AG04450 (cell line): Measurements from ENCODE around the gene EDIL3. TPM values are rescaled to one million over a fixed set of nuclear protein-coding genes. Genes with fewer than 3 reads are reported as not detected.

Source experiments
- CTCF ChIA-PET: fragments of 300-600, 350-600 bp; formaldehyde crosslinking; extraction: SDS; loops from one replicate; lab custom pipeline; 2022; ENCODE audit warnings: antibody characterized with exemption, inconsistent platforms; lab: Charles Lee
- POLR2A ChIA-PET: fragments of 350-600 bp; formaldehyde crosslinking; extraction: SDS; loops from one replicate; lab custom pipeline; 2021; ENCODE audit warnings: antibody characterized with exemption, inconsistent platforms; lab: Yijun Ruan, JAX
- DNase-seq: peaks from one replicate; pipeline ENCODE4 v3.0.0-alpha.2; 2011; ENCODE audit warnings: low read depth, low spot score
- H3K27ac ChIP-seq: one replicate; pipeline ENCODE4 v1.5.1; 2012; ENCODE audit warnings: low read depth, low read length, control low read depth
- H3K27me3 ChIP-seq: one replicate; pipeline ENCODE4 v1.6.0; 2012; ENCODE audit warnings: low read length; ENCODE audit not compliant: control insufficient read depth, insufficient read depth
- H3K4me3 ChIP-seq: 2 replicates; pipeline ENCODE4 v1.5.1; 2011; ENCODE audit warnings: mild to moderate bottlenecking, low read depth, low read length, control low read depth
- H3K9me3 ChIP-seq: 2 replicates; pipeline ENCODE4 v1.5.1; 2012; ENCODE audit warnings: low read length; ENCODE audit not compliant: control insufficient read depth, insufficient read depth
- CTCF ChIP-seq: IDR thresholded peaks from 2 replicates; pipeline ENCODE4 v1.5.1; 2011; ENCODE audit warnings: low read depth, low read length, control low read depth, inconsistent platforms
- polyA plus RNA-seq: library from polyadenylated mRNA; depleted of rRNA; stranded (reverse); fragments of >200 nt; gene quantifications from 2 replicates; pipeline ENCODE4 v1.2.3, GENCODE V29; 2011

Gene EDIL3
- polyA plus RNA-seq, 1 experiment: 61.9 TPM

GRCh38 chr5:83993803-83994202 lies 390.9 kb downstream of the EDIL3 start:
- H3K9me3 ChIP-seq: no peaks in the 10 kb centered on the region
- H3K27ac ChIP-seq: no peak overlapping the region
- H3K4me3 ChIP-seq: no peak overlapping the region
- H3K27me3 ChIP-seq: no peaks in the 10 kb centered on the region
- POLR2A ChIA-PET: no interaction called here
- CTCF ChIA-PET: no interaction called here
- no peak for TF ChIP-seq CTCF
- DNase-seq: no peak

GRCh38 chr5:83991566-83992224 lies 393.0 kb downstream of the EDIL3 start:
- H3K4me3 ChIP-seq: no peak overlapping the region
- no peak overlapping the region for H3K27ac ChIP-seq
- CTCF ChIA-PET: no interaction called here
- POLR2A ChIA-PET: no interaction called here
- DNase-seq: no peak
- no peak for TF ChIP-seq CTCF
- no peaks in the 10 kb centered on the region for H3K9me3 ChIP-seq
- no peaks in the 10 kb centered on the region for H3K27me3 ChIP-seq

GRCh38 chr5:83988293-83988685 lies 396.4 kb downstream of the EDIL3 start:
- no peak for DNase-seq
- Histone ChIP-seq H3K4me3 (no peak overlapping the region), H3K27ac (no peak overlapping the region), H3K9me3 (no peaks in the 10 kb centered on the region), H3K27me3 (no peaks in the 10 kb centered on the region)
- ChIA-PET CTCF (no interaction called here), POLR2A (no interaction called here)
- no peak for TF ChIP-seq CTCF

GRCh38 chr5:83987513-83988292 lies 397.0 kb downstream of the EDIL3 start:
- Histone ChIP-seq H3K4me3 (no peak overlapping the region), H3K27ac (no peak overlapping the region), H3K9me3 (no peaks in the 10 kb centered on the region), H3K27me3 (no peaks in the 10 kb centered on the region)
- no peak for DNase-seq
- CTCF ChIA-PET: interaction anchor here (1.4 kb wide), 1 partner anchor 61 kb away, joined by 4 read pairs; no protein-coding TSS in a partner anchor
- TF ChIP-seq CTCF: no peak
- POLR2A ChIA-PET: no interaction called here

GRCh38 chr5:83983852-83984251 lies 400.8 kb downstream of the EDIL3 start:
- Histone ChIP-seq H3K27ac (no peak overlapping the region), H3K4me3 (no peak overlapping the region), H3K9me3 (no peaks in the 10 kb centered on the region), H3K27me3 (no peaks in the 10 kb centered on the region)
- POLR2A ChIA-PET: no interaction called here
- no peak for TF ChIP-seq CTCF
- DNase-seq: no peak
- CTCF ChIA-PET: no interaction called here
